HG03439 (cell line): ENCODE measurements around the gene RUVBL1.
A peak's percentile ranks its signal among the peaks of the same experiment; 100 is the strongest.
"Not testable (repeated sequence)": the region's sequence is repeated elsewhere in the genome, so short reads cannot be mapped to it uniquely, and the experiment has no call there.

ENCODE experiments used
- ATAC-seq: cut with Tn5 transposase; IDR thresholded peaks from one replicate; pipeline ENCODE4 v1.9.1; 2021; ENCODE audit warnings: mild to moderate bottlenecking, moderate library complexity; ENCODE audit not compliant: unreplicated experiment

Gene RUVBL1

GRCh38 chr3:128123538-128124368 is at the start of gene RUVBL1:
RUVBL1 (minus strand) TSS chr3:128123812; CDS start chr3:128123724, 88 bp downstream.
- peak; percentile 94 for ATAC-seq

GRCh38 chr3:128173200-128173599 is 49.6 kb upstream of the RUVBL1 start:
- ATAC-seq = no peak

- ATAC-seq = no peak
Measured at GRCh38 chr3:128170866-128171516, 47.4 kb upstream of the RUVBL1 start.

- ATAC-seq = no peak
Measured at GRCh38 chr3:128168836-128169235, 45.2 kb upstream of the RUVBL1 start.

- no peak for ATAC-seq
Measured at GRCh38 chr3:128167973-128168674, 44.5 kb upstream of the RUVBL1 start.

- no peak for ATAC-seq
Measured at GRCh38 chr3:128167646-128167972, 44.0 kb upstream of the RUVBL1 start.

- no peak for ATAC-seq
Measured at GRCh38 chr3:128166971-128167453, 43.4 kb upstream of the RUVBL1 start.

- ATAC-seq = no peak
Measured at GRCh38 chr3:128163432-128163831, 39.8 kb upstream of the RUVBL1 start.

GRCh38 chr3:128160661-128161060 is 37.0 kb upstream of the RUVBL1 start:
- ATAC-seq = no peak

GRCh38 chr3:128155616-128156360 is 32.2 kb upstream of the RUVBL1 start:
- ATAC-seq = no peak

GRCh38 chr3:128154354-128154753 is 30.7 kb upstream of the RUVBL1 start:
- ATAC-seq = not testable (repeated sequence)

GRCh38 chr3:128153156-128154041 is 29.8 kb upstream of the RUVBL1 start, which contains the start of gene EEFSEC:
EEFSEC (plus strand) TSS chr3:128153481; CDS start chr3:128153508, 27 bp downstream.
- ATAC-seq = peak; percentile 87

GRCh38 chr3:128152419-128153155 is 29.0 kb upstream of the RUVBL1 start:
- no peak for ATAC-seq

- no peak for ATAC-seq
Measured at GRCh38 chr3:128151758-128152274, 28.2 kb upstream of the RUVBL1 start.

GRCh38 chr3:128149650-128150049 is 26.0 kb upstream of the RUVBL1 start:
- ATAC-seq = no peak

- ATAC-seq = no peak
Measured at GRCh38 chr3:128146201-128146600, 22.6 kb upstream of the RUVBL1 start.

GRCh38 chr3:128145279-128145678 is 21.7 kb upstream of the RUVBL1 start:
- no peak for ATAC-seq

GRCh38 chr3:128144512-128145187 is 21.0 kb upstream of the RUVBL1 start:
- no peak for ATAC-seq
